PC-3 (cell line): ENCODE data around the gene SLC5A10. TPM values are rescaled to one million over a fixed set of nuclear protein-coding genes. Genes with fewer than 3 reads are reported as not detected.

Experiments
- ATAC-seq: fragments of 200-7000 bp; cut with Tn5 transposase; 2 replicates; pipeline ENCODE4 v1.9.1; 2020; ENCODE audit warnings: mild to moderate bottlenecking, moderate library complexity
- BruUV-seq: library from RNA; stranded (reverse); fragments of 400-500 nt; replicated peaks from 2 replicates; lab custom pipeline; 2021; lab: Mats Ljungman, UMichigan
- CTCF ChIA-PET: fragments of 300-600 bp; sonication (Branson Sonifier 250); formaldehyde crosslinking; loops from one replicate; lab custom pipeline; 2022; ENCODE audit warnings: antibody characterized with exemption; lab: Charles Lee
- POLR2A ChIA-PET: fragments of 300-600 bp; sonication (Branson Sonifier 250); formaldehyde crosslinking; loops from one replicate; lab custom pipeline; 2022; ENCODE audit warnings: antibody characterized with exemption; ENCODE audit not compliant: unreplicated experiment; lab: Charles Lee
- DNase-seq: peaks from one replicate; pipeline ENCODE4 v3.0.0-alpha.2; 2015
- H2AFZ ChIP-seq: fragments of 300-600 bp; sonication (generic); 2 replicates; pipeline ENCODE4 v1.6.0; 2016; ENCODE audit warnings: antibody characterized with exemption, low read length
- H3F3A ChIP-seq: fragments of 300-600 bp; sonication (generic); one replicate; pipeline ENCODE4 v1.6.0; 2017; ENCODE audit warnings: antibody characterized with exemption, low read length, control low read depth, mild to moderate bottlenecking; ENCODE audit not compliant: unreplicated experiment
- H3K27ac ChIP-seq: fragments of 300-600 bp; sonication (generic); 2 replicates; pipeline ENCODE4 v1.5.1; 2016; ENCODE audit warnings: mild to moderate bottlenecking, low read length
- H3K27me3 ChIP-seq: fragments of 300-600 bp; sonication (generic); 2 replicates; pipeline ENCODE4 v1.6.1; 2016; ENCODE audit warnings: low read length, mixed read lengths
- H3K36me3 ChIP-seq: fragments of 300-600 bp; sonication (generic); 2 replicates; pipeline ENCODE4 v1.6.1; 2016; ENCODE audit warnings: low read depth, mixed run types, low read length, mixed read lengths
- H3K4me1 ChIP-seq: fragments of 300-600 bp; sonication (generic); 2 replicates; pipeline ENCODE4 v1.5.1; 2016; ENCODE audit warnings: low read length; ENCODE audit not compliant: insufficient read depth
- H3K4me2 ChIP-seq: fragments of 300-600 bp; sonication (generic); 2 replicates; pipeline ENCODE4 v1.6.0; 2016; ENCODE audit warnings: low read length
- H3K4me3 ChIP-seq: fragments of 300-600 bp; sonication (generic); 2 replicates; pipeline ENCODE4 v1.5.1; 2016; ENCODE audit warnings: mild to moderate bottlenecking, low read length, mixed read lengths
- H3K79me2 ChIP-seq: fragments of 300-600 bp; sonication (generic); 2 replicates; pipeline ENCODE4 v1.6.1; 2017; ENCODE audit warnings: low read length, mixed read lengths
- H3K9ac ChIP-seq: fragments of 300-600 bp; sonication (generic); 2 replicates; pipeline ENCODE4 v1.6.0; 2016; ENCODE audit warnings: mild to moderate bottlenecking, low read length
- H3K9me2 ChIP-seq: fragments of 300-600 bp; sonication (generic); replicated peaks from 2 replicates; pipeline ENCODE4 v1.6.1; 2016; ENCODE audit warnings: mixed run types, low read length, mixed read lengths
- H3K9me3 ChIP-seq: fragments of 300-600 bp; sonication (generic); 2 replicates; pipeline ENCODE4 v1.6.1; 2016; ENCODE audit warnings: low read length, mixed read lengths
- H4K20me1 ChIP-seq: fragments of 300-600 bp; sonication (generic); 2 replicates; pipeline ENCODE4 v1.6.1; 2016; ENCODE audit warnings: low read length, mixed read lengths
- EZH2 ChIP-seq: fragments of 300-600 bp; sonication (generic); IDR thresholded peaks from one replicate; pipeline ENCODE4 v1.6.1; 2017; ENCODE audit warnings: antibody characterized with exemption, mild to moderate bottlenecking, low read length; ENCODE audit not compliant: unreplicated experiment
- EZH2phosphoT487 ChIP-seq: fragments of 300-600 bp; sonication (generic); IDR thresholded peaks from 2 replicates; pipeline ENCODE4 v1.6.1; 2018; ENCODE audit warnings: mild to moderate bottlenecking, antibody characterized with exemption, low read length, borderline replicate concordance
- intact Hi-C: fragments of 100-400 bp; cut with micrococcal nuclease; formaldehyde crosslinking; loops from 2 replicates; pipeline ENCODE4 v1.9.0; 2023
- total RNA-seq: library from RNA; depleted of rRNA; stranded (reverse); fragments of >200 nt; gene quantifications from 2 replicates; pipeline ENCODE4 v1.2.3, GENCODE V29; 2014
- TF ChIP-seq, protein P1 (sequence below): fragments of 300-600 bp; sonication (generic); conservative IDR thresholded peaks from 2 replicates; pipeline ENCODE4 v1.5.1; 2017; ENCODE audit warnings: antibody characterized with exemption, low read depth, mild to moderate bottlenecking, low read length

Gene SLC5A10
- total RNA-seq, 1 experiment from 2014 or later, result not detected

DNA sequence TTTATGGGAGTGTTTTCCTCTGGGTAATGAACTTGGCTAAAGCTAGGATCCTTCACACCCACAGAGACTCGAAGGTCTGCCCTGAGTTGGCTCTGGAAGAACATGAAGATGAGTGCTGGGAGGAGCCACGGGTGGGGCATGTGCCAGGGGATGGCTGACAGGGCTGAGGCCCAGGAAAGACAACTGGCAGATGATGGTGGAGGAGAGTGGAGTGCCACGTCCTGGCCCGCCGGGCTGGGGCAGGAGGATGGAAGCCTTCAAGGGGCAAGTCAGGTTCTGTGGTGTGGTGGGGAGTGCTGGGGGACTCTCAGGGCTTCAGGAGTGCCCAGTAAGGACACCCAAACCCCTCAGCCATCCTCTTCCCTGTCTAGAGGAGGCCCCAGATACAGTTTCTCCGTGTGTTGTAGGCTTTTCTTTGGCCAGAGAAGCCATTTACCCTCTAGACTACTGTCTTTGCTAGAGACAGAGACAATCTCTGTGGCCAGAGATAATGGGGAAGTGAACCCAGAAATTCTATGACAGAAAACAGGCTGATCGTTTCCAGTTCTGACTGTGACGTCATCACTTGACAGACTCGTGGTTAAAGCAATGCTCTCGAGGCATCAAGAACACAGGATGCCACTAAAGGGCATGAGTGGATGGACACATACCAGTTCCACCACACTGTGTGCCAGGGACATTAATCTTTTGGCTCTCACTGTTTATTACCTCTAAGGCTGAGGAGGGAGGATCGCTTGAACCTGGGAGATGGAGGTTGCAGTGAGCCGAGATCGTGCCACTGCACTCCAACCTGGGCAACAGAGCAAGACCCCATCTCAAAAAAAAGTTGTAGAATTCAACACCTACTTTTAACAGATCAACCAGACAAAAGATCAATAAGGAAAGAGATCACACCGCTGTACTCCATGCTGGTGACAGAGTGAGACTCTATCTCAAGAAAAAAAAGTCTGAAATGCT is 18.6 kb upstream of the SLC5A10 start:
- Histone ChIP-seq H3K36me3 (peaks cover 12% of the 10 kb centered on the region; the same call in 1 of the 2 replicates), H3K27ac (no peak overlapping the region), H3K9me3 (no peaks in the 10 kb centered on the region), H2AFZ (no peak overlapping the region), H3K9me2 (no peaks in the 10 kb centered on the region), H3K9ac (no peak overlapping the region), H4K20me1 (no peaks in the 10 kb centered on the region), H3K27me3 (no peaks in the 10 kb centered on the region), H3K4me3 (no peak overlapping the region), H3K4me1 (peaks cover 4% of the 10 kb centered on the region; the same call in 1 of the 2 replicates), H3K4me2 (no peak overlapping the region), H3K79me2 (no peaks in the 10 kb centered on the region), H3F3A (no peaks in the 10 kb centered on the region)
- ATAC-seq, result no peak
- ChIA-PET POLR2A (no interaction called here), CTCF (no interaction called here)
- intact Hi-C loops, result no loop called here
- TF ChIP-seq EZH2 (no peak), EZH2phosphoT487 (no peak)
- TF ChIP-seq, protein P1, sequence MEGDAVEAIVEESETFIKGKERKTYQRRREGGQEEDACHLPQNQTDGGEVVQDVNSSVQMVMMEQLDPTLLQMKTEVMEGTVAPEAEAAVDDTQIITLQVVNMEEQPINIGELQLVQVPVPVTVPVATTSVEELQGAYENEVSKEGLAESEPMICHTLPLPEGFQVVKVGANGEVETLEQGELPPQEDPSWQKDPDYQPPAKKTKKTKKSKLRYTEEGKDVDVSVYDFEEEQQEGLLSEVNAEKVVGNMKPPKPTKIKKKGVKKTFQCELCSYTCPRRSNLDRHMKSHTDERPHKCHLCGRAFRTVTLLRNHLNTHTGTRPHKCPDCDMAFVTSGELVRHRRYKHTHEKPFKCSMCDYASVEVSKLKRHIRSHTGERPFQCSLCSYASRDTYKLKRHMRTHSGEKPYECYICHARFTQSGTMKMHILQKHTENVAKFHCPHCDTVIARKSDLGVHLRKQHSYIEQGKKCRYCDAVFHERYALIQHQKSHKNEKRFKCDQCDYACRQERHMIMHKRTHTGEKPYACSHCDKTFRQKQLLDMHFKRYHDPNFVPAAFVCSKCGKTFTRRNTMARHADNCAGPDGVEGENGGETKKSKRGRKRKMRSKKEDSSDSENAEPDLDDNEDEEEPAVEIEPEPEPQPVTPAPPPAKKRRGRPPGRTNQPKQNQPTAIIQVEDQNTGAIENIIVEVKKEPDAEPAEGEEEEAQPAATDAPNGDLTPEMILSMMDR, result no peak
- no TSS peak for BruUV-seq
- DNase-seq, result no peak

DNA sequence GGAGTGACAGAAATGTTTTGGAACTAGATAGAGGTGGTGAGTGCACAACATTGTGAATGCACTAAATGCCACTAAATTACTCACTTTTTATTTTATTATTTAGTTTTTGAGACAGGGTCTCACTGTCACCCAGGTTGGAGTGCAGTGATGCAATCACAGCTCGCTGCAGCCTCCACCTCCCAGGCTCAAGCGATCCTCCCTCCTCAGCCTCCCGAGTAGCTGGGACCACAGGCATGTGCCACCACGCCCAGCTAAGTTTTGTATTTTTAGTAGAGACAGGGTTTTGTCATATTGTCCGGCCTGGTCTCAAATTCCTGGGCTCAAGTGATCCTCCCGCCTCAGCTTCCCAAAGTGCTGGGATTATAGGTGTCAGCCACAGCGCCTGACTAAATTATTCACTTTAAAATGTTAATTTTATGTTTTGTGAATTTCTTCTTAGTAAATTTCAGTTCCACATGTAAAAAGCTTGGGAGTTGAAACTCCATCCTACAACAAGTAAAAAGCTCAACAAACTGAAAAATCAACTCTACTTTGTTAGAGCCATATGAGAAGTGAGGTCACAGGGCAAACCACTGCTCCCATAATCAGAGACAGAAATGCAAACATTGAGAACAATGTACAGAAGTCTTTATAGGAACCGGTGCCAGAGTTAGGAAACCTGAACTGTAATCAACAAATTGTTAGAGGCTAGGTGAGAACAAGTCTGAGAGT is 13.8 kb upstream of the SLC5A10 start:
- Histone ChIP-seq H3K36me3 (no peaks in the 10 kb centered on the region), H3K9me3 (no peaks in the 10 kb centered on the region), H3K9me2 (no peaks in the 10 kb centered on the region), H2AFZ (no peak overlapping the region), H3F3A (no peaks in the 10 kb centered on the region), H3K9ac (no peak overlapping the region), H4K20me1 (no peaks in the 10 kb centered on the region), H3K27ac (no peak overlapping the region), H3K4me2 (no peak overlapping the region), H3K4me3 (no peak overlapping the region), H3K4me1 (peaks cover 9% of the 10 kb centered on the region), H3K27me3 (no peaks in the 10 kb centered on the region), H3K79me2 (no peaks in the 10 kb centered on the region)
- no peak for TF ChIP-seq EZH2phosphoT487
- TF ChIP-seq EZH2, result no peak
- TF ChIP-seq, protein P1, result no peak
- CTCF ChIA-PET, result no interaction called here
- BruUV-seq, result no TSS peak
- ATAC-seq, result peak; percentile 73
- intact Hi-C loops, result no loop called here
- POLR2A ChIA-PET, result no interaction called here
- DNase-seq, result peak; percentile 53
